Renal cortex interstitium (tissue), 11 donors: Measurements from ENCODE around the gene PBRM1. TPM values are rescaled to one million over a fixed set of nuclear protein-coding genes. Genes with fewer than 3 reads are reported as not detected.

Source experiments
- DNase-seq, 11 donors: peaks; one replicate each; pipeline ENCODE4 v3.0.0-alpha.2; 2013; ENCODE audit warnings: low read depth in 9 of 11, low spot score in 4 of 11; ENCODE audit errors: extremely low read depth in 1 of 11
- polyA plus RNA-seq, 3 donors: library from polyadenylated mRNA; unstranded; fragments of 120-200 nt; gene quantifications; one replicate each; pipeline ENCODE4 v1.2.1, GENCODE V29; 2013; ENCODE audit not compliant: insufficient read length in 3 of 3

The PBRM1 gene
- polyA plus RNA-seq, 3 donors: 56.3 to 65.6 (median 64.0) TPM

DNA sequence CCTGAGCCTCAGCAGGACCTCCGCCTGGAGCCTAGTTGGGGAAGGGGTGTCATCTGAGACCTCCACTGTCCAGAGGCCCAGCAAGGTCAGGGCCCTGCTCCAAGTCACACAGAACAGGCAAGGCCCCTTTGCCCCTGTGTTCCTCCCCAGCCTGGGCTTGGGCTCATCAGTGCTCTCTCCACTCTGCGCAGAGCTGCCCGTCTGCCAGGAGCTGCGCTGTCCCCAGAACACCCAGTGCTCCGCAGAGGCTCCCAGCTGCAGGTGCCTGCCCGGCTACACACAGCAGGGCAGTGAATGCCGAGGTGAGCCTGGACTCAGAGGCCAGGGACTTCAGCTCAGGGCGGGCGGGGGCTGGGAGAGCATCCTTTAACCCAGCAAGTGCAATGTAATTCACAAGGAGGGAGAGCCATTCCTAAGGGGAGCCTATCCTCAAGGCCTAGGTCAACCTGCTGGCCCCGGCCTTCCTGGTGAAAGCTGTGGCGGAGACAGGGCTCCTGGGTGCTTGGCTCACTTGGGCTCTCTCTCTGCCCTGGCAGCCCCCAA is 182.8 kb downstream of the PBRM1 start:
- DNase-seq: no peak

DNA sequence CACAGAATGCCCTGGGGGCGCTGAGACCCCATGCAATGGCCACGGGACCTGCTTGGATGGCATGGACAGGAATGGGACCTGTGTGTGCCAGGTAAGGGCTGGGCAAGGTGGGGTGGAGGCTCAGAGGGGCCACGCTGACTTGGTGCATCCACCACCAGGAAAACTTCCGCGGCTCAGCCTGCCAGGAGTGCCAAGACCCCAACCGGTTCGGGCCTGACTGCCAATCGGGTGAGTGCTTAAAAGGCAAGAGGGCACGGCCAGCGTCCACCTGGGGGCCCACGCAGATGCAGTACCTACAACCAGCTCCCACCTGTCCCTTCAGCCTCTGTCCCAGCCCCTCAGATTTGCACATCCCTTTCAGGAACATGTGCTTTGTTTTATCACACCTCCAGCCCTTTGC is 183.7 kb downstream of the PBRM1 start:
- no peak for DNase-seq

DNA sequence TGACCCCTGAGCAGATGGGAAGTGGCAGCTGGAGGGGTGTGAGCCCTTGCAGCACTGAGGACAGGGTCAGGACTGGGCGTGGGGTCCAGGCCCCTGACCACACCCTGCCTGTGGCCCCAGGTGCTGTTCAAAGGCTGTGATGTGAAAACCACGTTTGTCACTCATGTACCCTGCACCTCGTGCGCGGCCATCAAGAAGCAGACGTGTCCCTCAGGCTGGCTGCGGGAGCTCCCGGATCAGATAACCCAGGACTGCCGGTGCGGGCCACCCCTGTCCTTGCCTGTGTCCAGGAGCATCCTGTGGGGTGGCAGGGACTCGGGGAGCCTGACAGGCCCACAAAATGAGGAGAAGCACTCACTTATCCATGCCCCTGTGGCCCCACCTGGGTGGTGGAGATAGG is 184.7 kb downstream of the PBRM1 start:
- DNase-seq: no peak

DNA sequence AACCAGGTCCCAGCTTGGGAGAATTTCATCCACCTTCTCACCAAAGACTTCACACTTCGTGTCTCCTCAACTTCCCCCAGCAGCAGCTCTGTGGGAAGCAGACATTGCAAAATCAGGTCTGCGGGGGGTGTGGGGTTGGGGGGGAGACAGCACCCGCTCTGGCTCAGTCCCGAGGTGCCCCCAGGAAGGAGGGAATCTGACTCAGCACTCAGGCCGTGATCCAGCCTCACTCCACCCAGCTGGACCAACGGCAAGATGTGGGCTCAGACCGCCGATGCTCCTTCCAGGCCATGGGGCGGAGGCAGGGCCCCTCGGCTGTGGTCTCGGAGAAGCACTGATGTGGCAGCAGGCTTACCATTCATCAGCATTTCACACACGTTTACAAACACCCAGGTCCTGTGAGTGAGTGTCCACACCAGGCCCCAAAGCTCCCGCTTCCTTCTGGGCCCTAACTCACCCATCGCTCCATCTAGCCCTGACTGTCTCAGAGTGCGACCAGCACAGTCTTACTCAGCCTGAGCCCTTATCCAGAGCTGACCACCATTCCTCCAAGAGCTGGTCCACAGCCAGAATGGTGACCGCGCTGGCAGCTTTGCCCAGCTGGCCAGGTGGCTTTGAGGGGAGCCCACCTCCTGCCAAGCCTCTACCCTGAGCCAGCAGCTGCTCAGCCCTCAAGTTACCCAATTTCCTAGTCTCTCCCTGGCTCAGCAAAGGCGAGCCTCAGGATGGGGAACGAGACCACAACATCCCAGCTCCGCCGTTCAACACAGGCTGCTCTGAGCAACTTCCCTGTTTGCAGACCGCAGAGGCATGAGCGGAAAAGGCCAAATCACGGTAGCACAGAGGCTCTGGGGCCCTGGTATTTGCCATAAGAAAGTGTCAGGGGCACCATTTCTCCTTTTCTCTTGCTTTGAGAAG is 187.3 kb downstream of the PBRM1 start:
- no peak for DNase-seq

DNA sequence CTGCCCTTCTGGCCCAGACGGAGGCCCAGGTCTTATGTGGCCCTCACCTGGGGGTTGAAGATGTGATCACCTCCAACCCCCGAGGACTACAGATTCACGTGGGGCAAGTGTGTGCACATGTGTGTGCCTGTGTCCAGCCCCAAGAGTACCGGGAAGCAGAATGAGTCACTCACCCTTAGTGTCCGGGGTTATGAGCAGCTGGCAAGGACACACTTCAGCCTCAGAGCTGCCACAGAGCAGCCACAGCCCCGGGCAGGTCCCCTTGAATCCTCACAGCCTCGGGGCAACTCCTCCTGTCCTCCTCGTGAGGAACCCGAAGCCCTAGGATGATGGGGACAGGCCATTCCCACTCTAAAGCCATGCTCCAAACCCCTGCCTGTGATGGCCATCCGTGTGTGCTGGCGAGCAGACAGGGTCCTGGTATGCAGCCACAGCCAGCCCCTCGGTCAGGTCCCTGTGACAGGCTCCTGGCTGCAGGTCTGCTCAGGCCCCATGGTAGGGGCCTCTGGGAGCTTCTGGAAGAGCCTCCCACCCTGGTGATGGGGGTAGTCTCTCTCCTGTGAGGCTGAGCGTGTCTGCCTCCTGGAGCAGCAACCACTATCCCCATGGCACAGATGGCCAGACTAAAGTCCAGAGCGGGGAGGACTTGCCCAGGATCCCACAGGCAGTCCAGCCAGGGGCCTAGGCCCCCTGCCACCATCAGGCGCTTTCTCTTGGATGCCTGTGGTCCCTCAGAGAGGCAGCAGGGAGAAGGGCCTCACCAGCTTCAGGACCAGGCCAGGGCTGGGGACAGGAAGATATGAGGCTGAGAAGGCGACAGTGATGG is 189.7 kb downstream of the PBRM1 start:
- DNase-seq: no peak

Other genes starting within 250 kb of the PBRM1 start
- gene SEMA3G, start 240.8 kb downstream of the PBRM1 start, polyA plus RNA-seq: 10 to 100 TPM; 23.5 to 32.7 (median 24.5) TPM
- gene TNNC1, start 231.9 kb downstream of the PBRM1 start, polyA plus RNA-seq: 1 to 10 TPM; 6.1 to 7.2 (median 6.5) TPM
- gene NISCH, start 230.3 kb downstream of the PBRM1 start, polyA plus RNA-seq: 100 to 1,000 TPM in 2 of 3 donors, 10 to 100 TPM in 1; 99.3 to 150 (median 115) TPM
- gene STAB1, start 190.6 kb downstream of the PBRM1 start, polyA plus RNA-seq: 10 to 100 TPM; 33.9 to 45.5 (median 44.6) TPM
- 100 to 1,000 TPM; 142 to 196 (median 165) TPM for gene NT5DC2, start 152.1 kb downstream of the PBRM1 start, polyA plus RNA-seq
- gene UQCC5, start 149.3 kb downstream of the PBRM1 start, polyA plus RNA-seq: 10 to 100 TPM; 17.4 to 28.2 (median 20.8) TPM
- 100 to 1,000 TPM in 2 of 3 donors, 10 to 100 TPM in 1; 92.5 to 109 (median 105) TPM for gene GNL3, start 119 bp upstream of the PBRM1 start, polyA plus RNA-seq
- 100 to 1,000 TPM; 123 to 142 (median 127) TPM for gene GLT8D1, start 19.9 kb upstream of the PBRM1 start, polyA plus RNA-seq
- 100 to 1,000 TPM; 148 to 176 (median 164) TPM for gene SPCS1, start 20.2 kb upstream of the PBRM1 start, polyA plus RNA-seq
- 10 to 100 TPM; 29.0 to 31.2 (median 29.2) TPM for gene NEK4, start 85.0 kb upstream of the PBRM1 start, polyA plus RNA-seq
- under 1 TPM in 1 of 3 donors, not detected in 2; 0.28 TPM for gene ITIH1, start 91.7 kb upstream of the PBRM1 start, polyA plus RNA-seq
- 1 to 10 TPM; 5.8 to 8.0 (median 7.2) TPM for gene ITIH3, start 108.9 kb upstream of the PBRM1 start, polyA plus RNA-seq
- 10 to 100 TPM in 2 of 3 donors, 1 to 10 TPM in 1; 5.1 to 14.7 (median 10.2) TPM for gene ITIH4, start 144.8 kb upstream of the PBRM1 start, polyA plus RNA-seq
- gene MUSTN1, start 149.1 kb upstream of the PBRM1 start, polyA plus RNA-seq: 1 to 10 TPM in 1 of 3 donors, under 1 TPM in 2; 0.27 to 1.8 (median 0.79) TPM
- 10 to 100 TPM; 14.6 to 17.0 (median 15.9) TPM for gene STIMATE, start 211.6 kb upstream of the PBRM1 start, polyA plus RNA-seq